A549 (cell line): Measurements from ENCODE around the gene APC2. TPM values are rescaled to one million over a fixed set of nuclear protein-coding genes. Genes with fewer than 3 reads are reported as not detected.

Experiments
- ATAC-seq, 2 experiments: fragments of 200-7000 bp in 1 of 2; fragments of >200 bp in 1 of 2; cut with Nextera tagmentation in 1 of 2; cut with Tn5 transposase in 1 of 2; 3 replicates each; pipeline versions ENCODE4 v1.8.0 to v1.9.1; 2018 to 2020; ENCODE audit warnings: mild to moderate bottlenecking in 1 of 2, moderate library complexity in 1 of 2
- CTCF ChIA-PET: fragments of 300-600 bp; sonication (Branson Sonifier 250); formaldehyde crosslinking; extraction: SDS; loops from one replicate; lab custom pipeline; 2021; ENCODE audit warnings: antibody characterized with exemption, inconsistent platforms; lab: Yijun Ruan, JAX
- POLR2A ChIA-PET: fragments of 350-600 bp; formaldehyde crosslinking; extraction: SDS; loops from one replicate; lab custom pipeline; 2021; ENCODE audit warnings: antibody characterized with exemption, inconsistent platforms; lab: Yijun Ruan, JAX
- DNase-seq, 2 experiments: peaks; one replicate each; pipeline versions ENCODE4 v3.0.0 to v3.0.0-alpha.2; 2011 to 2016; ENCODE audit warnings: low read depth in 1 of 2, low spot score in 1 of 2
- FAIRE-seq: peaks from 2 replicates; lab custom pipeline; 2011; peaks lifted over from hg19 to GRCh38; lab: Jason Lieb, UNC
- H3K27ac ChIP-seq, 2 experiments: fragments of >200 bp; sonication (Bioruptor Twin); formaldehyde crosslinking; 3 replicates each; pipeline ENCODE4 v1.5.1; 2016 to 2017
- H3K4me1 ChIP-seq: fragments of >200 bp; sonication (Bioruptor Twin); formaldehyde crosslinking; 3 replicates; pipeline ENCODE4 v1.6.1; 2016
- H3K4me2 ChIP-seq: fragments of >200 bp; sonication (Bioruptor Twin); formaldehyde crosslinking; 3 replicates; pipeline ENCODE4 v1.6.1; 2016
- H3K4me3 ChIP-seq: fragments of >200 bp; sonication (Bioruptor Twin); formaldehyde crosslinking; 3 replicates; pipeline ENCODE4 v1.5.1; 2016
- H3K9me3 ChIP-seq: fragments of >200 bp; sonication (Bioruptor Twin); formaldehyde crosslinking; 3 replicates; pipeline ENCODE4 v1.6.1; 2016
- FOSB ChIP-seq: fragments of 250-450 bp; sonication (Bioruptor Pico); IDR thresholded peaks from 2 replicates; pipeline ENCODE4 v1.5.0; 2020; ENCODE audit warnings: mild to moderate bottlenecking, moderate library complexity
- FOSL2 ChIP-seq, 2 experiments: fragments of 450-650 bp in 1 of 2; fragments of >200 bp in 1 of 2; sonication (Bioruptor Twin) in 1 of 2; formaldehyde crosslinking; IDR thresholded peaks; 2 replicates each; pipeline versions ENCODE4 v1.5.0 to v1.6.1; 2016 to 2020; ENCODE audit warnings: mild to moderate bottlenecking in 1 of 2, moderate library complexity in 1 of 2
- HOXA7 ChIP-seq: fragments of 250-450 bp; sonication (Bioruptor Pico); IDR thresholded peaks from 2 replicates; pipeline ENCODE4 v1.5.0; 2020; ENCODE audit warnings: mild to moderate bottlenecking, moderate library complexity
- HOXB5 ChIP-seq: fragments of 250-450 bp; sonication (Bioruptor Pico); IDR thresholded peaks from 2 replicates; pipeline ENCODE4 v1.5.0; 2020; ENCODE audit warnings: mild to moderate bottlenecking, moderate library complexity
- KDM5A ChIP-seq: fragments of 200-600 bp; sonication (generic); IDR thresholded peaks from 2 replicates; pipeline ENCODE4 v1.6.1; 2016; ENCODE audit warnings: antibody characterized with exemption, mild to moderate bottlenecking
- MAX ChIP-seq: IDR thresholded peaks from 2 replicates; pipeline ENCODE4 v1.6.1; 2012
- MYC ChIP-seq: IDR thresholded peaks from 2 replicates; pipeline ENCODE4 v1.6.1; 2012; ENCODE audit warnings: mild to moderate bottlenecking, inconsistent platforms, low read length, improper control_type of control experiment, borderline replicate concordance
- NPAS2 ChIP-seq: fragments of 250-450 bp; sonication (Bioruptor Pico); IDR thresholded peaks from 2 replicates; pipeline ENCODE4 v1.8.0; 2022; ENCODE audit warnings: mild to moderate bottlenecking, moderate library complexity, borderline replicate concordance
- POLR2A ChIP-seq: IDR thresholded peaks from 2 replicates; pipeline ENCODE4 v1.6.1; 2012; ENCODE audit warnings: mild to moderate bottlenecking, low read length
- RAD21 ChIP-seq, 2 experiments: fragments of >200 bp in 1 of 2; sonication (Bioruptor Twin) in 1 of 2; formaldehyde crosslinking in 1 of 2; IDR thresholded peaks in 1 of 2; conservative IDR thresholded peaks in 1 of 2; 2 replicates in 1 of 2; 3 replicates in 1 of 2; pipeline ENCODE4 v1.6.1; 2012 to 2018; ENCODE audit warnings: inconsistent platforms in 1 of 2
- RARB ChIP-seq: fragments of 250-450 bp; sonication (Bioruptor Pico); IDR thresholded peaks from 2 replicates; pipeline ENCODE4 v1.8.0; 2021; ENCODE audit warnings: mild to moderate bottlenecking, moderate library complexity
- WGBS: methylation state at CpG from one replicate; pipeline ENCODE4 v1.1.6; 2017; ENCODE audit errors: missing lambda C conversion rate; 5-methylcytosine and 5-hydroxymethylcytosine counted together
- polyA plus RNA-seq, 4 experiments: library from polyadenylated mRNA; depleted of rRNA in 3 of 4; stranded (reverse); fragments of >200 nt; fragmentation: RNase III in 1 of 4; extraction: RNeasy Plus Mini Kit Qiagen cat#74134 plus additional on column Dnase treatment in 1 of 4; gene quantifications; 2 replicates in 3 of 4; 3 replicates in 1 of 4; pipeline ENCODE4 v1.2.3, GENCODE V29; 2011 to 2017
- TF ChIP-seq, protein P1 (sequence below): fragments of >200 bp; sonication (Bioruptor Twin); formaldehyde crosslinking; IDR thresholded peaks from 3 replicates; pipeline ENCODE4 v1.6.1; 2016

Gene APC2
- polyA plus RNA-seq, 2 of the 4 experiments (the other 2 are of a cell fraction) = 0.36 to 1.6 TPM

DNA sequence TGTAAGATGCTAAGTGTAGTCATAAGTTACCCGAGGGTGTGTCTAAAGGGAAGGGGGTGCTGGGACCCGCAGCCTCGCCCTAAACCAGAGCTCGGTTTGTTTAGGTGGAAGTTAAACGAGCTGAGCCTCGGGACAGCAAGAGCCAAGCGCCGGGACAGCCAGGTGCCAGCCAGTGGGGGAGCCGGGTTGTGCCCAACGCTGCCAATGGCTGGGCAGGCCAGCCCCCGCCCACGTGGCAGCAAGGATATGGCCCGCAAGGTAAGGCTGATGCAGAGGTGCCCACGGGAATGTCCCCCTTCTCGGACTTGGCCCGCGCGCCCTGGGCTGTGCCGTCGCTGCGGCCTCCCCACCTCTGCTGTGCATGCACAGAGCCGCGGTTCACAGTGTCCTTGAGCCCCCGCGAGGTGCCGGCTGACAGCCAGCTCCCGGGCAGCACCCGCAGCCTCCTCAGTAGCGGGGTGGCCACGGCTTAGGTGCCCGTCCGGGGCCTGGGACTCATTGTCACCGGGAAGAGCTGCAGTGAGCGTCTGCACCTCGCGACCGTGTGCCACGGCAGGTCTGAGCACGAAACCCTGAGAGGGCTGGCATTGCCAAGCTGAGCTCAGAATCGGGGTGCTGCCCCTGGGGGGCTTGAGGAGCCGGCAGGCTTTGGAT, 21.1 kb upstream of the APC2 start:
- Histone ChIP-seq H3K27ac (no peak overlapping the region), H3K4me1 (no peaks in the 10 kb centered on the region), H3K4me3 (no peak overlapping the region), H3K9me3 (no peaks in the 10 kb centered on the region), H3K4me2 (no peak overlapping the region)
- no peak for ATAC-seq
- 94% methylated on average over 10 of the region's 41 CpGs for WGBS
- CTCF ChIA-PET = no interaction called here
- DNase-seq = no peak
- TF ChIP-seq NPAS2 (CRISPR knock-in tag) = no peak
- TF ChIP-seq RARB (CRISPR knock-in tag) = no peak
- no peak for TF ChIP-seq HOXA7 (CRISPR knock-in tag)
- POLR2A ChIA-PET = interaction anchor here (1.2 kb wide), 1 partner anchor 16 kb away, joined by 3 read pairs; no protein-coding TSS in a partner anchor
- FAIRE-seq = no peak

DNA sequence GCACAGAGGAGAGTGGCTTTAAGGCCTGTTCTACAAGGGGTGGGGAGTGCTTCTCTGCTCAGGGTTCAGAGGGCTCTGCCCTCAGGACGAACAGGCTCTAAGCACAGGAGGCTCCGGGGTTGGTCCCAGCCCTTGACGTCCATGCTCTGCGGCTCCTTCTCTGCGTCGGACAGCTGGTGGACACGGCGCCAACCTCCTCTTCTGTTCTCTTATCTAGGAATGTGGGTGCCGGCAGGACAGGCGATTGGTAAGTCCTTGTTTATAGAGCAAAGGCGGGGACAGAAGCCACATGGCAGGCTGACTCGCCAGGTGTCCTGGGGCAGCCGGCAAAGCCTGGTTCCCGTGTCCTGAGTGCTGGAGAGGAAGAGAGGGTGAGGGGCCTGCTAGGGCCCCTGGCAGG, 20.2 kb upstream of the APC2 start:
- 82% methylated on average over 12 of the region's 14 CpGs for WGBS
- H3K27ac ChIP-seq = no peak overlapping the region
- H3K4me3 ChIP-seq = no peak overlapping the region
- TF ChIP-seq RAD21 (conservative IDR thresholded peaks at IDR 0.05 in 1 of 2, IDR thresholded peaks at IDR 0.05 in 1 of 2) = no peak
- TF ChIP-seq POLR2A = no peak
- no peak for TF ChIP-seq HOXA7 (CRISPR knock-in tag)
- TF ChIP-seq MAX = no peak
- no peak for TF ChIP-seq FOSL2 (IDR thresholded peaks at IDR 0.05)
- no peak for TF ChIP-seq FOSL2 (CRISPR knock-in tag; IDR thresholded peaks at IDR 0.05)
- no peak for TF ChIP-seq KDM5A
- TF ChIP-seq, all 56 proteins: peak for 0
- ATAC-seq = peak in 1 of 2 experiments; percentile 14; a peak in 3 of 6 replicates
- FAIRE-seq = no peak
- DNase-seq = no peak
- CTCF ChIA-PET = no interaction called here
- no peaks in the 10 kb centered on the region for H3K9me3 ChIP-seq
- no peak overlapping the region for H3K4me2 ChIP-seq
- H3K4me1 ChIP-seq = no peaks in the 10 kb centered on the region
- POLR2A ChIA-PET = no interaction called here

DNA sequence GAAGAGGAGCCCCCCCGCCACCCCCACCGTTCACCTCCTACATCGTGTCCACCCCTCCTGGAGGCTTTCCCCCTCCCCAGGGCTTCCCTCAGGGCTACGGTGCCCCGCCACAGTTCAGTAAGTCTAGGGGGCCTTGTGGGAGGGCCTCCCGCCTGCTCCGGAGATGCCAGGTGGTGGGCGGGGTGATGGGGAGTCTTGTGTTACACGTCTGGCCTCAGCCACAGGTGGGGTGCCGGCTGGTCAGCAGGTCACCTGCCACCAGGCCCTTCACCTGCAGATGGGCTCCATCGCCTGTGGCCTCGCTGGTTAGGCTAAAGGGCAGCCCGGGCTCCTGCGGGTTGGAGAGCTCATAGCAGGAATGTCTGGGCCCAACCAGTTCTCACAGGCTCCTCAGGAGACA, 19.7 kb upstream of the APC2 start:
- DNase-seq (no peak), FAIRE-seq (no peak)
- WGBS = no CpG with 5 or more reads among the region's 14 CpGs
- no peak overlapping the region for H3K4me3 ChIP-seq
- no peaks in the 10 kb centered on the region for H3K9me3 ChIP-seq
- POLR2A ChIA-PET = no interaction called here
- no peak overlapping the region for H3K27ac ChIP-seq
- CTCF ChIA-PET = interaction anchor here (0.7 to 1.0 kb wide), 3 partner anchors 10 to 15 kb away, joined by 3 to 4 read pairs (median 4); no protein-coding TSS in a partner anchor
- no peak for TF ChIP-seq RAD21 (conservative IDR thresholded peaks at IDR 0.05 in 1 of 2, IDR thresholded peaks at IDR 0.05 in 1 of 2)
- TF ChIP-seq HOXB5 = no peak
- TF ChIP-seq NPAS2 (CRISPR knock-in tag) = no peak
- TF ChIP-seq, protein P1, sequence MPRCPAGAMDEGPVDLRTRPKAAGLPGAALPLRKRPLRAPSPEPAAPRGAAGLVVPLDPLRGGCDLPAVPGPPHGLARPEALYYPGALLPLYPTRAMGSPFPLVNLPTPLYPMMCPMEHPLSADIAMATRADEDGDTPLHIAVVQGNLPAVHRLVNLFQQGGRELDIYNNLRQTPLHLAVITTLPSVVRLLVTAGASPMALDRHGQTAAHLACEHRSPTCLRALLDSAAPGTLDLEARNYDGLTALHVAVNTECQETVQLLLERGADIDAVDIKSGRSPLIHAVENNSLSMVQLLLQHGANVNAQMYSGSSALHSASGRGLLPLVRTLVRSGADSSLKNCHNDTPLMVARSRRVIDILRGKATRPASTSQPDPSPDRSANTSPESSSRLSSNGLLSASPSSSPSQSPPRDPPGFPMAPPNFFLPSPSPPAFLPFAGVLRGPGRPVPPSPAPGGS = no peak
- TF ChIP-seq MYC = no peak
- TF ChIP-seq, all 56 proteins: peak for 0
- no peaks in the 10 kb centered on the region for H3K4me1 ChIP-seq
- no peak for ATAC-seq
- H3K4me2 ChIP-seq = no peak overlapping the region

DNA sequence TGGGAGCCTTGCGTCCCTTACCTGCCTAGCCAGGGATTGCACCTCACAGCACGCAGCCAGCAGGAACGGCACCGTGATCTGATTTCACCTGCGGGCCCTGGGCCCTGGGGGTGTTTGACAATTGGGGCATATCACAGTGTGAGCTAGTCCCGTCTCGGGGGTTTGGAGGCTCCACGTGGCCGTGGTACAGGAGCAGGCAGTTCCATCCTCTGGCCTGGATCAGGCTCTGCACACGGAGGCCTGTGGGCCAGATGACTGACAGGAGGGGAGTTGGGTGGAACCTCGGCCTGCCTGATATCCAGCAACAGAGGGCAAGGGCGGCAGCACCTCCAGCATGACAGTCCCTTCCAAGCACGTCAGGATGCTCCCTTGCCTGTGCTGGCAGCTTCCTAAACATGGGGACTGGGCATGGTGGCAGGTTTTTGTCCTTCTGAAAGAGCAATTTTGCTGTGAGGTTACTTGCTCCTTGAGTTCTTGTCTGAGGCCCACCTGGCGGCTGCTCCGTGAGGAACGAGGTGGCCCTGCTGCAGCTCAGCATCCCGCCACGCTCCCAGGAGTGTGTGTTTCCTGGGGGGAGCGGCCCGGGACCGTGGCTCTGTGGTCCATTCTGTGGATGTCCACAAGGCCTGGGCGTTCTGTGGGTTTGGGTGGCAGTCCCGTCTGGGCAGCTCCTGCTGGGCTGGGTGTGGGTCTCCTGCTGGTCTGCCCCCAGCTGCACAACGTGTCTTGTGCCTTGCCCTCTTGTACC, 18.0 kb upstream of the APC2 start:
- H3K4me1 ChIP-seq = no peaks in the 10 kb centered on the region
- no peak overlapping the region for H3K4me3 ChIP-seq
- FAIRE-seq = no peak
- TF ChIP-seq FOSB (CRISPR knock-in tag) = no peak
- TF ChIP-seq, all 56 proteins: peak for 0
- no peak for ATAC-seq
- DNase-seq = no peak
- ChIA-PET POLR2A (no interaction called here), CTCF (interaction anchor here (1.0 to 2.0 kb wide), 3 partner anchors 11 to 152 kb away, joined by 4 to 6 read pairs (median 5); no protein-coding TSS in a partner anchor)
- 89% methylated on average over 18 of the region's 24 CpGs for WGBS
- Histone ChIP-seq H3K4me2 (no peak overlapping the region), H3K27ac (no peak overlapping the region), H3K9me3 (no peaks in the 10 kb centered on the region)
